ENCODE results near the gene FBXO42.
"Not testable (repeated sequence)": the region's sequence is repeated elsewhere in the genome, so short reads cannot be mapped to it uniquely, and the experiment has no call there.

The FBXO42 gene

DNA sequence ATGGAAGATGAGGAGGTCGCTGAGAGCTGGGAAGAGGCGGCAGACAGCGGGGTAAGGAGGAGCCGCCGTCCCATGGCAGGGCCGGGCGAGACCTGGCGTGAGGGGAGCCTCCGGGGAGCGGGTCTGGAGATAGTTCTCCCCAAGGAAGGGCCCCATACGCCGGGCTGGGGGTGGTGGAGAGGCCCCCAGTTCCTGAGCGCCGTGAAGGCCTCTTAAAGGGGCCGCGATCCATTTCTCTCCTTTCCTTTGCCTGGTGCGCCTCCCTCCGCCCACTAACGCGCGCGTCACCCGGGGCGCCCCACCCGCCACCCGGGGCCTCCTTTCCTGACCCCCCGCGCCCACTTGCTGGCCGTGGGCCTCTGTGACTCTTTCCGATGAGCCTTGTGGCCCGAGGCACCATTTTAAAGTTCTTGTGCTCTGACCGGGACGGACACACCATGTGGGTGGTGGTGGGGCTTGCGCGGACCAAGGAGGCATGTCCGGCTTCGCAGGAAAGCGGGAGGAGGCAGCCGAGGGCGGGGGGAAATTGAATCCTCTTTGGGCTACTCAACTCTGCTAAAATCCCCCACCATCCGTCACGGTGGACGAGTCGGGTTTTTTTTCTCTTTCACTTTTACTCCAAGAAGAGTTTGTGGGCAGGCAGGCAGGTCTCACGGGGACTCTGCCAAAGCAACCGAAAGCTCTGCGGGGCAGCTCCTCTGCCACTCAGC lies 15.1 kb upstream of the FBXO42 start:
- Histone ChIP-seq H3K9me3 (ENCODE audit: low read length) (no peaks in the 10 kb centered on the region), H3K4me1 (ENCODE audit: insufficient read depth, low read length, severe bottlenecking) (peaks cover 31% of the 10 kb centered on the region), H3K79me2 (ENCODE audit: insufficient read depth, low read length) (peaks cover 49% of the 10 kb centered on the region), H3K27me3 (ENCODE audit: insufficient read depth, low read length) (no peaks in the 10 kb centered on the region), H3K4me2 (ENCODE audit: low read length) (peak overlapping the region; percentile 70), H3K27ac (ENCODE audit: low read depth, low read length, poor library complexity, severe bottlenecking) (peak overlapping the region; percentile 55), H3K9me2 (ENCODE audit: low read depth, low read length) (no peaks in the 10 kb centered on the region), H3K36me3 (ENCODE audit: insufficient read depth, low read length) (peaks cover 1% of the 10 kb centered on the region; the same call in 1 of the 2 replicates), H4K20me1 (ENCODE audit: insufficient read depth, low read length) (no peaks in the 10 kb centered on the region), H2AFZ (ENCODE audit: low read length) (no peak overlapping the region), H3K9ac (ENCODE audit: low read length) (peak overlapping the region; percentile 92), H3K4me3 (ENCODE audit: low read depth, low read length, poor library complexity, severe bottlenecking) (peak overlapping the region; percentile 90), H3F3A (ENCODE audit: insufficient read depth, low read length) (no peaks in the 10 kb centered on the region)
- TF ChIP-seq, protein P1, sequence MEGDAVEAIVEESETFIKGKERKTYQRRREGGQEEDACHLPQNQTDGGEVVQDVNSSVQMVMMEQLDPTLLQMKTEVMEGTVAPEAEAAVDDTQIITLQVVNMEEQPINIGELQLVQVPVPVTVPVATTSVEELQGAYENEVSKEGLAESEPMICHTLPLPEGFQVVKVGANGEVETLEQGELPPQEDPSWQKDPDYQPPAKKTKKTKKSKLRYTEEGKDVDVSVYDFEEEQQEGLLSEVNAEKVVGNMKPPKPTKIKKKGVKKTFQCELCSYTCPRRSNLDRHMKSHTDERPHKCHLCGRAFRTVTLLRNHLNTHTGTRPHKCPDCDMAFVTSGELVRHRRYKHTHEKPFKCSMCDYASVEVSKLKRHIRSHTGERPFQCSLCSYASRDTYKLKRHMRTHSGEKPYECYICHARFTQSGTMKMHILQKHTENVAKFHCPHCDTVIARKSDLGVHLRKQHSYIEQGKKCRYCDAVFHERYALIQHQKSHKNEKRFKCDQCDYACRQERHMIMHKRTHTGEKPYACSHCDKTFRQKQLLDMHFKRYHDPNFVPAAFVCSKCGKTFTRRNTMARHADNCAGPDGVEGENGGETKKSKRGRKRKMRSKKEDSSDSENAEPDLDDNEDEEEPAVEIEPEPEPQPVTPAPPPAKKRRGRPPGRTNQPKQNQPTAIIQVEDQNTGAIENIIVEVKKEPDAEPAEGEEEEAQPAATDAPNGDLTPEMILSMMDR (IDR thresholded peaks at IDR 0.05; ENCODE audit: low read length) = 0 out of 2 replicates have a peak, but pooled peaks have one; percentile 19
- no peak for TF ChIP-seq EZH2 (IDR thresholded peaks at IDR 0.05; ENCODE audit: borderline replicate concordance, low read length)

DNA sequence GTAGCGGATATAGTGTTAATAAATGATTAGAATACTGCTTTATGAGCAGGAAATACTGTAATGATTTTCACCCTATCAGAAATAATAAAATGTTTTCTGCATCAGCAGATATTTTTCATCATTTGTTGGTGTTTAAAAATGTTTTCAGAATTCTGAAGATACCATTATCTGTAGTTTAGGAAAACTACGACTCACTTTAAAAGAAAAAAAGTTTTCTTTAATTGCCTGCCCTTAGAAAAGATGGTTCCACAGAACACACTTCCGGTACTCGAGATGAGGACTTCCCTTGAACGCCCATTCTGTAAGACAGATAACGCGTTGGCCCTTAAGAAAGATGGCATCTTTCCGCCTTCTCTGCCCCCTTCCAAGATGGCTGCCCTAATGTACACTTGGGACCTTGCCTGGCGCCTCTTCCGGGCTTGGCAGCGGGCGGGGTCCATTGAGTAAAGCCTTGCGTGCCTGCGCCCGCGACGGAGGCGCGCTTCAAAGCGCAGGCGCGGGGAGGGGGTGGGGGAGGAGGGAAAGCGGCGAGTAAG lies 14.5 kb upstream of the FBXO42 start, which contains the start of gene SZRD1:
Gene SZRD1 (plus strand): TSS at position 521 of the 536 bp plus-strand sequence. CDS start 16 bp downstream, outside the sequence.
- H2AFZ ChIP-seq (ENCODE audit: low read length) = peak within 1 kb of the TSS; percentile 95
- H3K27ac ChIP-seq (ENCODE audit: low read depth, low read length, poor library complexity, severe bottlenecking) = peak within 1 kb of the TSS; percentile 55
- TF ChIP-seq EZH2 (IDR thresholded peaks at IDR 0.05; ENCODE audit: borderline replicate concordance, low read length) = no peak
- TF ChIP-seq, protein P1 (IDR thresholded peaks at IDR 0.05; ENCODE audit: low read length) = no peak
- H3K9me2 ChIP-seq (ENCODE audit: low read depth, low read length) = no peaks in the 10 kb centered on the region
- peak within 1 kb of the TSS; percentile 92 for H3K9ac ChIP-seq (ENCODE audit: low read length)
- H3K4me3 ChIP-seq (ENCODE audit: low read depth, low read length, poor library complexity, severe bottlenecking) = peak within 1 kb of the TSS; percentile 90
- H3K9me3 ChIP-seq (ENCODE audit: low read length) = no peaks in the 10 kb centered on the region
- H3K4me2 ChIP-seq (ENCODE audit: low read length) = peak within 1 kb of the TSS; percentile 70
- no peaks in the 10 kb centered on the region for H3K27me3 ChIP-seq (ENCODE audit: insufficient read depth, low read length)
- no peaks in the 10 kb centered on the region for H4K20me1 ChIP-seq (ENCODE audit: insufficient read depth, low read length)
- no peaks in the 10 kb centered on the region for H3K36me3 ChIP-seq (ENCODE audit: insufficient read depth, low read length)
- H3K79me2 ChIP-seq (ENCODE audit: insufficient read depth, low read length) = peaks cover 43% of the 10 kb centered on the region
- peaks cover 31% of the 10 kb centered on the region for H3K4me1 ChIP-seq (ENCODE audit: insufficient read depth, low read length, severe bottlenecking)
- no peaks in the 10 kb centered on the region for H3F3A ChIP-seq (ENCODE audit: insufficient read depth, low read length)

DNA sequence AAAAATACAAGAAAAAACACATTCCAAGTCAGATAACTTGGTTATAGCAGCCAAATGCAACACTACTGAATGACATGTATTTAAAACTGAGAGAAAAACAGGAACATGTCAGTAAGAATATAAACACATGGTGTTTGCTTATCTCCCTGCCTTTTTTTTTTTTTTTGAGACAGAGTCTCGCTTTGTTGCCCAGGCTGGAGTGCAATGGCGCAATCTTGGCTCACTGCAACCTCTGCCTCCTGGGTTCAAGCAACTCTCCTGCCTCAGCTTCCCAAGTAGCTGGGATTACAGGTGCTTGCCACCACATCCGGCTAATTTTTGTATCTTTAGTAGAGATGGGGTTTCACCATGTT lies 12.8 kb upstream of the FBXO42 start:
- not testable (repeated sequence) for H3K4me2 ChIP-seq (ENCODE audit: low read length); H3K27me3 ChIP-seq (ENCODE audit: insufficient read depth, low read length); H3K9ac ChIP-seq (ENCODE audit: low read length); H4K20me1 ChIP-seq (ENCODE audit: insufficient read depth, low read length); H3K4me3 ChIP-seq (ENCODE audit: low read depth, low read length, poor library complexity, severe bottlenecking); H2AFZ ChIP-seq (ENCODE audit: low read length); H3K27ac ChIP-seq (ENCODE audit: low read depth, low read length, poor library complexity, severe bottlenecking); H3K9me3 ChIP-seq (ENCODE audit: low read length); H3K36me3 ChIP-seq (ENCODE audit: insufficient read depth, low read length); H3K9me2 ChIP-seq (ENCODE audit: low read depth, low read length); H3F3A ChIP-seq (ENCODE audit: insufficient read depth, low read length)
- peaks cover 26% of the 10 kb centered on the region for H3K79me2 ChIP-seq (ENCODE audit: insufficient read depth, low read length)
- peaks cover 31% of the 10 kb centered on the region for H3K4me1 ChIP-seq (ENCODE audit: insufficient read depth, low read length, severe bottlenecking)

Measured in OCI-LY1 (cell line).